Medulla oblongata (tissue), 1 donor: Measurements from ENCODE around the gene SLC30A10.
"Not testable (repeated sequence)": the region's sequence is repeated elsewhere in the genome, so short reads cannot be mapped to it uniquely, and the experiment has no call there.

ENCODE experiments used
- DNase-seq: peaks from one replicate; pipeline ENCODE4 v3.0.0-alpha.2; 2015; ENCODE audit errors: extremely low spot score

Gene SLC30A10

GRCh38 chr1:219927298-219927955 lies 930 bp downstream of the SLC30A10 start:
- DNase-seq = no peak

DNA sequence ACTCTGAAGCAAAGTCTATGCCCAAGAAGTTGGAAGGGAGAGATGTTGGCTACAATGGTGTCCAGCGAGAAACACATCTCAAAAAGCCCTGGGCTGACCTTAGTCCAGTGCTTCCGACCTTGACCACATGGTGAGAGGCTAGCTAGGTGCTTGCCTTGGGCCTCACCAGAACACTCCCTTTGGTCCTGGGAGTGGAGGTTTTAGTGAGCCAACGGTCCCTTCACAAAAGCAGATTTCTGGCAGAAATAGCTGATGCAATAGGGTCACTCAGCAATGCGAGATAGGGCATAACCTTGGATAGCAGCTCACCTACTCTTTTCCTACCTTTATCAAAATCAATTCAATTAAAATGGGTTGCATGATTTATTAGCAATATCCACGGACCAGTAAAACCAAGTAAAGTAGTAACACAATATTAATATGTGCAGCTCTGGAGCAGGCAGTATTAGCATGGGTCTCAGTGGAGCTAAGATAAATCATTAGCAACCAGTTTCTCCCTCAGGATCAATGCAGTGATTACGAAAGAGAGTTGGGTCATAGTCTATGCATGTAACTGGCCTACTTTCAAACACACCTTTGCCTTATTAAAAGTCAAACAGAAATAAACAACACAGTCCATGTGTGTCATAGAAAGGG lies 1.9 kb downstream of the SLC30A10 start:
- DNase-seq = no peak

DNA sequence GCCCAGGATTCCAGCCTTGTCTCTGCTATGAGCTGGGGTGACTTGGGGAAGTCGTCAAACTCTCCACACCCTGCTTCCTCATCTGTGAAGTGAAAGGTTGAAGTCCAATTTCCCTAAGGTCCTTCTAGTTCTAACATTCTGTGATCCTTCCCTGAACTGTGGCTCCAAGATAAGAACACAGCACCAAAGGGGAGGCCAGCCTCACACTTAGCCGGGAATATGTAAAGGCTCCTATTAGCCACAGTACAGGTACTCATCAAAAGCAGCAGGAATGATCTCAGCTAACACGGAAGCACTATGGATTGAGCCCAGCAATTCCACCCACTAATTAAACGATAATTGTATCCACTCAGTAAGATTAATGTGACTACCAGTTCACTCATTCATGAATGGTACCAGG lies 4.0 kb downstream of the SLC30A10 start:
- DNase-seq = no peak

- no peak for DNase-seq
Measured at GRCh38 chr1:219917851-219918466, 10.4 kb downstream of the SLC30A10 start.

GRCh38 chr1:219917281-219917680 lies 11.1 kb downstream of the SLC30A10 start:
- DNase-seq = no peak

GRCh38 chr1:219916257-219916656 lies 12.1 kb downstream of the SLC30A10 start:
- DNase-seq = no peak

GRCh38 chr1:219913005-219913770 lies 15.2 kb downstream of the SLC30A10 start:
- no peak for DNase-seq

GRCh38 chr1:219910716-219911115 lies 17.6 kb downstream of the SLC30A10 start:
- no peak for DNase-seq

GRCh38 chr1:219909476-219909875 lies 18.9 kb downstream of the SLC30A10 start:
- DNase-seq = no peak

GRCh38 chr1:219908170-219908569 lies 20.2 kb downstream of the SLC30A10 start:
- no peak for DNase-seq

DNA sequence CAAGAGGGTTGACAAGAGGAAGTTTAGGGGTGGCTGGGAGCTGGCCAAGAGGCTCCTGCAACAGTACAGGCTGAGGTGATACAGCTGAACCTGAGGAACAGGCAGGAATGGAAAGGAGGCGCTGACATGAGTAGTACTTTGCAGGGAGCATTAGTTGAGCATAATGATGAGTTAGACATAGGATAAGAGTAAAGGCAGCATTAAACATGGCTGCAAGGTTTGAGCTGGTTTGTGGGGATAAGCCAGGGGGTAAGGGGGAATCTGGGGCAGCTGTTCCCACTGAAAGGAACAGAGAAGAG lies 20.6 kb downstream of the SLC30A10 start:
- no peak for DNase-seq

GRCh38 chr1:219906924-219907771 lies 21.2 kb downstream of the SLC30A10 start:
- no peak for DNase-seq

GRCh38 chr1:219906565-219906923 lies 21.8 kb downstream of the SLC30A10 start:
- DNase-seq = not testable (repeated sequence)

DNA sequence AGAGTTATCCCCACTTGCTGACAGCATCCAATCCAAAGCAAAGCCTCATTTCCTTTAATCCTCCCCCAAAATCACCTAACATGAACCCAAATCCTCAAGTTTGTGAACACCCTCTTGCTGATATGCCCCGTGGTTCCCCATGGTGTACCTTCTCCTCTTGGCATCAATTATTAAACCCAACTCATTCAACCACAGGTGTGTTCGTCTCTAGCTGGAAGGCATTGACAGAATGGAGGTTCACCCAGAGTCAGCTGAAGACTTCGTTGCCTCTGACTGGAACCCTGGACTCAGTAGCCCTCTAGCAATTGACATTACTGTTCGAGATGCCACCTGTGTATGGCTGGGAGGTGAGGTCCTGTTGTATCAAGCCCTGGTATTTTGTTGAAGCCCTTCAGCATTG lies 22.8 kb downstream of the SLC30A10 start:
- DNase-seq = no peak

- no peak for DNase-seq
Measured at GRCh38 chr1:219904934-219905333, 23.4 kb downstream of the SLC30A10 start.

DNA sequence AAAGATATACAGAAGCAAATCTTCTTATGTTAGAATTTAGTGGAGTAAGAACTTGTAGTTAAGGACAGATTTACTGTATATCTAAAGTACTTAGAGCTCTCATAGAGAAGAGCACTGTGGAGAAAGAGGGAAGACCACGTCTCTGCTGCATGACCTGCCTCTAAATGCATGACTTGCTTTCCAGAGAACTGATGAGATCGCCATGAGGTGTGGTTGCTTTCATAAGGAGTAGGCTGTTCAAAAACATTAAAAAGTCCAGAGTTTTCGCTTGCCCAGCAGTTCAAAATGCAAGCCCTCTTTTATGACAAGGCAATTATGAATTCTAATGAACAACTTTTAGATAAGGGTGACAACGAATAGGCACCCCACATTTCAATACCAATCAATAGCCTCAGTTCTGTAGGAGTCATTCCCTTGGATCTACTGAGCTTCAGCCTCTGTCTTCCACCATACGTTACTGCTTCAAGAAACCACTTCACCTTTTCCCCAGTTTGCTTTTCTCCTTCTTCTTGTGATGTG lies 24.9 kb downstream of the SLC30A10 start:
- no peak for DNase-seq

- DNase-seq = peak; percentile 30
Measured at GRCh38 chr1:219902951-219903350, 25.4 kb downstream of the SLC30A10 start.

- no peak for DNase-seq
Measured at GRCh38 chr1:219900882-219901281, 27.5 kb downstream of the SLC30A10 start.

DNA sequence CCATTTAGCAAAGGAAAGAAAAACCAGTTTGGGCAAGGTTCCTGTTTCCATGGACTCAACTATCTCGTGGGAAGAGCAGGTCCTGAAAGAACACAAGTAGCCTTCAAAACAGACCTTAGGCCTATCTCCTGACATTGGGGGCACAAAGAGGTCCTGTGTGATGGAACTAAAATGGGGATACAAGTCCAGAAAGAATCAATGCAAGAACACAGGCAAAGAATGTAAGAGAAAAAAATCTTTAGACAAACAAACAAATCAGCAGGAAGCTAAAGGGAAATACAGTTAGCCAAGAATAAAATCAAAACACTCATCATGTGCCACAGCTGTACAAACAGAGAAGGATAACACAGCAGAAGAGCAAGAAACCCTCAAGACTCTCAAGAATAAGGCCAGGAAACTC lies 28.2 kb downstream of the SLC30A10 start:
- peak; percentile 18 for DNase-seq

DNA sequence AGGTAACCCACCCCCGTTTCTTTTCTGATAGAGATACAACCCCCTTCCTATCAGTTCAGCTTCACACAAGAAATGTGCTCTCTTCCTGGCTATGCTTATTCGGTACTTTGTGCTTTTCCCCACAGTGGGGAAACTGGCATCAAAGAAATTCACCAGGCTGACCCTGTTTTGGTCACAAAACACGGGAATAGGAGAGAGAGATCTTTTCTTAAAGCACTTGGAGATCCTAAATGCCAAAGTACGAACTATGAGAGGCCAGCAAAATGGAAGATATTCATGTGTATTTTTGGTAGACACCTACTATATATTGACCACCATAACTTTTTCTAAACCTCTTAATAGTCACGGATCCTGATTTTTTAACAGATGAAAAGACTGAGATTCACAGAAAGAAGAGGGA lies 30.0 kb downstream of the SLC30A10 start:
- no peak for DNase-seq

DNA sequence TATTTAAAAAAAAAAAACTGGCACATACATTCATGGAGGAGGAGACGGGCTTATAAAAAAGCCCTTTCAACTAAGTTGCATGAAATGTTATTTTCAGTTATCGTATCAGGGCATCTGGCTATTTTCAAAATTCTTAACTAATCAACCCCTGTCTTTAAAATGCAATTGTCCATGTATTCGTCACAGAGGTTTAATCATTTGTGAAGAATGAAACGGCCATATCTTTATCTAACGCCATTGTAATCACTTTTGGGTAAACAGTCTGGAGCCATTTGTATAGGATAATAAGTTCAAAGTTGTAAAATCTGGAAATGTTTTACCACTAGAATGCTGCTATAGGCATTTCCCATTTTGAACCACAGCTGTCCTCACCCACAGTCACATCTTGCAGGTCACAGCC lies 30.4 kb downstream of the SLC30A10 start:
- DNase-seq = no peak

DNA sequence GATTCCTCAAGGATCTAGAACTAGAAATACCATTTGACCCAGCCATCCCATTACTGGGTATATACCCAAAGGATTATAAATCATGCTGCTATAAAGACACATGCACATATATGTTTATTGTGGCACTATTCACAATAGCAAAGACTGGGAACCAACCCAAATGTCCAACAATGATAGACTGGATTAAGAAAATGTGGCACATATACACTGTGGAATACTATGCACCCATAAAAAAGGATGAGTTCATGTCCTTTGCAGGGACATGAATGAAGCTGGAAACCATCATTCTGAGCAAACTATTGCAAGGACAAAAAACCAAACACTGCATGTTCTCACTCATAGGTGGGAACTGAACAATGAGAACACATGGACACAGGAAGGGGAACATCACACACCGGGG lies 36.1 kb downstream of the SLC30A10 start:
- not testable (repeated sequence) for DNase-seq
